HCEC 1CT (cell line): Measurements from ENCODE around the gene DNTTIP2.
"Not testable (repeated sequence)": the region's sequence is repeated elsewhere in the genome, so short reads cannot be mapped to it uniquely, and the experiment has no call there.

Experiments
- DNase-seq: peaks from one replicate; pipeline ENCODE4 v3.0.0-alpha.2; 2017

DNTTIP2 gene

DNA sequence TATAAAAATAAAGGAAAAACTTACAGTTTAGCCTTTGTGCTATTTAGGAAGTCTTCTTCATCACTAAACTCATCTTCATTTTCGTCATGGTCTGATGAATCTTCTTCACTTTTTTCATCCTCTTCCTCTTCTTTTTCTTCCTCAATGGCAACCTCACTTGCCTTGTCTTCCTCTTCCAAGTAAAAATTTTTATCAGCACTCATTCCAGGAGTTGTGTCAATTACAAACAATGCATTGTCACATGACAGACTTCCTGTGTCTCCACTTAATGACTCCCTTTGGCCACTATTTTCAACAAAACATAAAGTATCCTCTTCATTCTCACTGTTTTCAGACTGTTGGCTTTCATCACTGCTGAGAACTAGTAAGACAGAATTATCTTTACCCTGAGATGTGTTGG is 2.8 kb downstream of the DNTTIP2 start:
- no peak for DNase-seq

GRCh38 chr1:93874025-93874651 is 4.9 kb downstream of the DNTTIP2 start:
- peak; percentile 68 for DNase-seq

- no peak for DNase-seq
Measured at GRCh38 chr1:93871366-93871765, 7.6 kb downstream of the DNTTIP2 start.

DNA sequence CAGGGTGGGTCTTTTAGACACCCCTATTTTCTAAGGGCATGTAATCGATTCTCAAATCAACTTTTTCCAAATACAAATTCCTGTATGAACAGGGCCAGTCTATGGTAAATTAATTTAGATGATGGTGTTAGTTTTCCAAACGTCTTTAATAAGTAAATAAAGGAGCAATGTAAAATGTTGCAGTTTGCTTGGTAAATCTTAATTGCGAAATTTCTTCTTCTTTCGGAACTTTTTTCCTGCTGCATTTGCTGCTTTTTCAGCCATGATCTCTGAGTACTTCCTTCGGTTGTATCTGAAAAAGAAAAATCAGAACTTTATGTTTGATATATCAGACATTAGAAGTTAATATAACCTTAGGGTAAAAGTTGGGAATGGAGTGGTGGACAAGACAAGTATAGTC is 9.4 kb downstream of the DNTTIP2 start:
- no peak for DNase-seq

DNA sequence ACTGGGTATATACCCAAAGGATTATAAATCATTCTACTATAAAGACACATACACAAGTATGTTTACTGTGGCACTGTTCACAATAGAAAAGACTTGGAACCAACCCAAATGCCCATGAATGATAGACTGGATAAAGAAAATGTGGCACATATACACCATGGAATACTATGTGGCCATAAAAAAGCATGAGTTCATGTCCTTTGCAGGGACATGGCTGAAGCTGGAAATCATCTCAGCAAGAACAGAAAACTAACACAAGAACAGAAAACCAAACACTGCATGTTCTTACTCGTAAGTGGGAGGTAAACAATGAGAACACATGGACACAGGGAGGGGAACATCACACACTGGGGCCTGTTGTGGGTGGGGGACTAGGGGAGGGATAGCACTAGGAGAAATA is 10.5 kb downstream of the DNTTIP2 start:
- DNase-seq: not testable (repeated sequence)

GRCh38 chr1:93865253-93865652 is 13.8 kb downstream of the DNTTIP2 start:
- no peak for DNase-seq

GRCh38 chr1:93864175-93864574 is 14.8 kb downstream of the DNTTIP2 start:
- no peak for DNase-seq

GRCh38 chr1:93857653-93858052 is 21.4 kb downstream of the DNTTIP2 start:
- DNase-seq: not testable (repeated sequence)

DNA sequence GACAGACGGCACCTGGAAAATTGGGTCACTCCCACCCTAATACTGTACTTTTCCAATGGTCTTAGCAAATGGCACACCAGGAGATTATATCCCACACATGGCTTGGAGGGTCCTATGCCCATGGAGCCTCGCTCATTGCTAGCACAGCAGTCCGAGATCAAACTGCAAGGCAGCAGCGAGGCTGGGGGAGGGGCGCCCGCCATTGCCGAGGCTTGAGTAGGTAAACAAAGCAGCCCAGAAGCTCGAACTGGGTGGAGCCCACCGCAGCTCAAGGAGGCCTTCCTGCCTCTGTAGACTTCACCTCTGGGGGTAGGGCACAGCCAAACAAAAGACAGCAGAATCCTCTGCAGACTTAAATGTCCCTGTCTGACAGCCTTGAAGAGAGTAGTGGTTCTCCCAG is 23.0 kb downstream of the DNTTIP2 start:
- DNase-seq: not testable (repeated sequence)

DNA sequence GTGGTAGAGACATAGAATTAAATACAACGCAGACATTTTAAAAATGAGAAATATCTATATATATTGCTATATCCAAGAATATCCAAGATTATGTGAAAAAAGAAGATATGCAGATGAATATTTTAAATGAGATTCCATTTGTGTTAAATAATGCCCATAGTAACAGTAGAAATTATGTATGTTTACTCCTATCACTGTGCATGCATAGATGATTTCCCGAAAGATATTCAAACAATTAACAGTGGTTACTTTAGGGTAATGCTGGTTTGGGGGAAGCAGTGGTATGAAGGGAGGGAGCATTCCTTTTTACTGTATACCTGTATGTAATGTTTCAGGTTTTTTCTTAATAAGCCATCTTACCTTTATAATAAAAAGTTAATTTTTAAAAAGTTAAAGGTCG is 25.1 kb downstream of the DNTTIP2 start:
- no peak for DNase-seq

DNA sequence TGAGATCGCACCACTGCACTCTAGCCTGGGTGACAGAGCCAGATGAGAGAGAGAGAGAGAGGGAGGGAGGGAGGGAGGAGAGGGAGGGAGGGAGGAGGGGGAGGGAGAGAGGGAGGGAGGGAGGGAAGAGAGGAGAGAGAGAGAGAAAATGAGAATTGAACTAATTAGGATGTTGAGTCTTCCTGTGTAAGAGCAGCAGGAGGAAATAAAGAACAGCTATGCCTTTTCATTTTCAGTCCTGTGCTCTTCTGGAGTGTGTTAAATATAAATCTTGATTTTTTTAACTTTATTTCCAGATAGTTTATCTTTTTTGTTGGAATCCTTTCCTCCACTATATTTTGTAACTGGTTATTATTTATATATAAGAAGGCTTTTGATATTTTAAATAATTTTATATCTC is 27.1 kb downstream of the DNTTIP2 start:
- no peak for DNase-seq

- DNase-seq: no peak
Measured at GRCh38 chr1:93851327-93851712, 27.7 kb downstream of the DNTTIP2 start.

- DNase-seq: peak; percentile 39
Measured at GRCh38 chr1:93850687-93851326, 28.2 kb downstream of the DNTTIP2 start.

GRCh38 chr1:93848350-93848883 is 30.6 kb downstream of the DNTTIP2 start:
- DNase-seq: no peak

DNA sequence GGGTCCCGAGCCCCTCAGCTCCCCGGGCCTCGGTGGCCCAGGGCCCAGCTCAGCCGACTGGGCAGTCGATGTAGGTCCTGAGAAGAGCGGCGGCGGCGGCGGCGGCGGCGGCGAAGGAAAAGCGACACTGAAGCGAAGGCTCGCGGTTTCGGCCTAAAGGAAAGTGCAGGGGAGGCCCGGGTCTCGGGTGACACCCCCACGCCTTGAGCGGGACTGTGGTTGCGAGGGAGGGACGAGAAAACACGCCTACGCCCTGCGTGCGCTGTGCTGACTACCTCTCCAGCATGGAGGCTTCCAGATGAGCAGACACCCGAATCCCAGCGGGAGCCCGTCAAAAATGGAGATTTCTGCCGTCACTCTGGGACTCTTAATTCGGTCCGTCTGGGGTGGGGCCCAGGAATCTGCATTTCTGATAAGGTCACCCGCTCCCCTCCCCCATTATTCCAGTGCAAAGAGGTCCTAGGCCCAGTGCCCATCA is 31.2 kb downstream of the DNTTIP2 start:
- DNase-seq: peak; percentile 63

- peak; percentile 77 for DNase-seq
Measured at GRCh38 chr1:93846992-93847810, 31.8 kb downstream of the DNTTIP2 start.

- DNase-seq: peak; percentile 82
Measured at GRCh38 chr1:93846206-93846991, 32.6 kb downstream of the DNTTIP2 start.

- DNase-seq: peak; percentile 83
Measured at GRCh38 chr1:93845538-93846205, 33.3 kb downstream of the DNTTIP2 start.

- DNase-seq: peak; percentile 81
Measured at GRCh38 chr1:93844262-93845045, 34.6 kb downstream of the DNTTIP2 start.

- peak; percentile 21 for DNase-seq
Measured at GRCh38 chr1:93842750-93843500, 36.1 kb downstream of the DNTTIP2 start.

DNA sequence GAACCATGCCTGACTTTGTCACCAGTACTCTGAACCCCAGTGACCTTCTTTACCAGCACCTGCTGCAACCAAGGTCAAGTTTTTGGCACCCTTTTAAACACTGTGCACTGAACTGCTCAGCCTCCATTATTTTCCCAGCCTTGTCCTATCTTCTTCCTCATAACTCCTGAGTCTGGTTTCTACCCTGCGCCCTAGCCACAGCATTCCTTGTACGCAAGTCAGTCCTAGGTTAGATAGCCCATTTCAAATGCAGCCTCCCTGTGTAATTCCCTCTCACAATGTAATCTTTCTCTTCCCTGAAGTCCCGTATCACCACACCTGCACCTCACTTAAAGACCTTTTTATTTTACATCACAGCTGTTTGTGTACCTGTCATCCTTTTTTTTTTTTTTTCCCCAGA is 37.2 kb downstream of the DNTTIP2 start:
- DNase-seq: no peak
